Uterus (tissue), 4 donors: ENCODE data around the gene HPS1. TPM values are rescaled to one million over a fixed set of nuclear protein-coding genes. Genes with fewer than 3 reads are reported as not detected.

Experiments
- DNase-seq, 2 donors: peaks; one replicate each; pipeline ENCODE4 v3.0.0-alpha.2; 2019 to 2020
- H3K27ac ChIP-seq, 2 donors: fragments of 200-600 bp; sonication (generic); 1 replicate in 1 of 2; 2 replicates in 1 of 2; pipeline ENCODE4 v1.5.1; 2016 to 2018
- H3K27me3 ChIP-seq, 2 donors: fragments of 200-600 bp; sonication (generic); one replicate each; pipeline ENCODE4 v1.5.1; 2018 to 2019; ENCODE audit warnings: control low read depth in 1 of 2
- H3K36me3 ChIP-seq, 2 donors: fragments of 200-600 bp; sonication (generic); one replicate each; pipeline ENCODE4 v1.5.1; 2019; ENCODE audit warnings: control low read depth in 1 of 2
- H3K4me1 ChIP-seq, 2 donors: fragments of 200-600 bp; sonication (generic); one replicate each; pipeline ENCODE4 v1.5.1; 2018 to 2019; ENCODE audit warnings: control low read depth in 1 of 2
- H3K4me3 ChIP-seq, 2 donors: fragments of 200-600 bp; sonication (generic); 1 replicate in 1 of 2; 2 replicates in 1 of 2; pipeline ENCODE4 v1.5.1; 2018 to 2019; ENCODE audit warnings: mild to moderate bottlenecking in 1 of 2
- H3K9me3 ChIP-seq, 2 donors: fragments of 200-600 bp; sonication (generic); one replicate each; pipeline ENCODE4 v1.5.1; 2019; ENCODE audit warnings: control low read depth in 1 of 2
- CTCF ChIP-seq, 4 experiments: fragments of 200-600 bp in 2 of 4; fragments of 450-650 bp in 2 of 4; sonication (generic) in 2 of 4; IDR thresholded peaks; one replicate each; pipeline ENCODE4 v1.5.1; 2016 to 2019; ENCODE audit warnings: antibody characterized with exemption in 4 of 4, mild to moderate bottlenecking in 2 of 4, moderate library complexity in 1 of 4
- POLR2A ChIP-seq, 2 donors: fragments of 450-650 bp; IDR thresholded peaks; one replicate each; pipeline ENCODE4 v1.6.1; 2016; ENCODE audit warnings: antibody characterized with exemption in 2 of 2, mild to moderate bottlenecking in 1 of 2, moderate library complexity in 1 of 2
- intact Hi-C: fragments of 100-400 bp; cut with DNase I; formaldehyde crosslinking; loops from one replicate; pipeline ENCODE4 v1.15.1; 2023; ENCODE audit warnings: low total_unique reads
- total RNA-seq, 4 donors: library from RNA; depleted of rRNA in 3 of 4; stranded (reverse); fragments of >200 nt in 3 of 4; gene quantifications; one replicate each; pipeline versions ENCODE4 v1.1.0 to v1.2.4, GENCODE V29; 2014 to 2023
- donor health status: DM: yes; HTN: yes; CAD: no.

Gene HPS1
- total RNA-seq, 4 donors from 2014 or later, result 16.1 to 60.1 (median 38.8) TPM

DNA sequence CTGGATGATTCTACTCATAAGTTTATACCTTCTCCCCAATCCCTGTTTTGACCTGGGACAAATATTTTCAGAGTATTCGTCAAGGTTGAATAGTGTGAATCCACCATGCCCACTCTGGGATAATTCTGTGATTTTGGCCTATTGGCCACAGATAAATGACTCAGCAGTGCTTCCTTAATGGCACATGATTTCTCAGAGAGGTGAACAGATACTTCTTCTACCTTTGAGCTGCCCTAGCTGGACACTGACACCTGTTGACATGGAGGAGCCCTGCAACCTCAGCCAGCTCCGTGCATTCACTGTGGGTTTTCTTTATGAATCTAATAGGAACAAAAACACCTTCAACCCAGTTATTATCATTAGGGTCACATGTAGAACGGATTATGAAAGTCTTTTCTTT, 40.9 kb upstream of the HPS1 start:
- H3K4me3 ChIP-seq, result no peak overlapping the region
- TF ChIP-seq CTCF (IDR thresholded peaks at IDR 0.05) (no peak), POLR2A (IDR thresholded peaks at IDR 0.05) (no peak)
- DNase-seq, result no peak
- H3K4me1 ChIP-seq, result no peaks in the 10 kb centered on the region
- no peaks in the 10 kb centered on the region for H3K36me3 ChIP-seq
- no peaks in the 10 kb centered on the region for H3K9me3 ChIP-seq
- intact Hi-C loops, result no loop called here
- no peaks in the 10 kb centered on the region for H3K27me3 ChIP-seq
- H3K27ac ChIP-seq, result no peak overlapping the region

DNA sequence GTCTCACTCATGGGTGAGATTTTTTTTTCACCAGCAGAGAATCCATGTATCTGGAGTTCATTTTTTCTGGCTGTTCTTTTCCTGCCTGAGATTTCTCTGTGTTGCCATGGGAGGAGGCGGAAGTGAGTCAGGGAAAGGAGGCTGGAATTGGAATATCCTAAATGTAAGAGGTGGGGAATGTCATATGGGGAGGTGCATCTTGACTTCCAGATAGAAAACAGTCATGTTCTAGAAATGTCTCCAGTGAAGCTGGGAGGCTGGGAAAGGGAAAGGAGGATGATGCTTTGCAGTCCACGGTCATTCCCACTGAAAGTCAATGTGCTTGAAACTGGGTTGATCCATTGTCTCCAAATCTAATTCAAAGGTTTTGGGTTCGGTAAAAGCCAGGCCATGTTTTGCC, 39.7 kb upstream of the HPS1 start:
- H3K9me3 ChIP-seq, result no peaks in the 10 kb centered on the region
- peak overlapping the region; percentile 27 to 39 for H3K27ac ChIP-seq
- no peak overlapping the region for H3K4me3 ChIP-seq
- H3K27me3 ChIP-seq, result no peaks in the 10 kb centered on the region
- TF ChIP-seq CTCF (IDR thresholded peaks at IDR 0.05), result no peak
- no peak for TF ChIP-seq POLR2A (IDR thresholded peaks at IDR 0.05)
- H3K4me1 ChIP-seq, result no peaks in the 10 kb centered on the region
- intact Hi-C loops, result no loop called here
- no peaks in the 10 kb centered on the region for H3K36me3 ChIP-seq
- peak in 1 of 2 donors; percentile 16 for DNase-seq

- Histone ChIP-seq H3K4me3 (no peak overlapping the region), H3K4me1 (no peaks in the 10 kb centered on the region), H3K36me3 (no peaks in the 10 kb centered on the region), H3K9me3 (no peaks in the 10 kb centered on the region), H3K27ac (peak overlapping the region; percentile 27 to 39), H3K27me3 (no peaks in the 10 kb centered on the region)
- no peak for DNase-seq
- TF ChIP-seq POLR2A (IDR thresholded peaks at IDR 0.05) (no peak), CTCF (IDR thresholded peaks at IDR 0.05) (no peak)
- intact Hi-C loops, result no loop called here
Observed at GRCh38 chr10:98485959-98486358, 39.2 kb upstream of the HPS1 start.

GRCh38 chr10:98483658-98484057, 36.9 kb upstream of the HPS1 start:
- H3K4me3 ChIP-seq, result no peak overlapping the region
- intact Hi-C loops, result no loop called here
- DNase-seq, result no peak
- no peaks in the 10 kb centered on the region for H3K36me3 ChIP-seq
- H3K4me1 ChIP-seq, result no peaks in the 10 kb centered on the region
- no peaks in the 10 kb centered on the region for H3K27me3 ChIP-seq
- no peaks in the 10 kb centered on the region for H3K9me3 ChIP-seq
- TF ChIP-seq POLR2A (IDR thresholded peaks at IDR 0.05) (no peak), CTCF (IDR thresholded peaks at IDR 0.05) (no peak)
- H3K27ac ChIP-seq, result no peak overlapping the region

DNA sequence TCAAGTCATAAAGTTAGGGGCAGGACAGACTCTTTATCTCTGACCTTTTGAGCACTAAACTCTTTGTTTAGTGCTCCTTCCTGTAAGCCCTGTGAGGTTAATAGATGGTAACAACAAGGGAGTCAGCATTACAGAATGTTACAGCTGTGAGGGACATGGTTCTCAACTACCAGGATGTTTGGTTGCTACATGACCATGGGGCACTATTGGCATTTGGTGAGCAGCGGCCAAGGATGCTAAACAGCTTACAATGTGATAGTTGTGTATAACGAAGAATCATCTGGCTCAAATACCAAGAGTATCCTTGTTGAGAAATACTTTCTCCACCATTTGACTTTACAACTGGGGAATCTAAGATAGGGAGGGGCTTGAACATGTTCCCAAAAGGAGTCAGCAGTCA, 35.4 kb upstream of the HPS1 start:
- Histone ChIP-seq H3K9me3 (no peaks in the 10 kb centered on the region), H3K27me3 (no peaks in the 10 kb centered on the region), H3K27ac (no peak overlapping the region), H3K4me3 (no peak overlapping the region), H3K36me3 (no peaks in the 10 kb centered on the region), H3K4me1 (no peaks in the 10 kb centered on the region)
- DNase-seq, result no peak
- intact Hi-C loops, result no loop called here
- TF ChIP-seq CTCF (IDR thresholded peaks at IDR 0.05) (no peak), POLR2A (IDR thresholded peaks at IDR 0.05) (no peak)
